Gastrocnemius medialis (tissue), 4 donors: ENCODE measurements around the gene CLSTN1.

Experiments
- CTCF ChIP-seq, 5 experiments: fragments of 450-650 bp in 3 of 5; fragments of 200-600 bp in 2 of 5; sonication (generic) in 2 of 5; IDR thresholded peaks in 4 of 5; conservative IDR thresholded peaks in 1 of 5; 1 replicate in 4 of 5; 2 replicates in 1 of 5; pipeline ENCODE4 v1.5.1; 2016 to 2019; ENCODE audit warnings: antibody characterized with exemption in 5 of 5, mild to moderate bottlenecking in 3 of 5, moderate library complexity in 3 of 5
- POLR2A ChIP-seq, 2 donors: fragments of 450-650 bp; IDR thresholded peaks; one replicate each; pipeline ENCODE4 v1.6.1; 2017; ENCODE audit warnings: antibody characterized with exemption in 2 of 2, mild to moderate bottlenecking in 2 of 2, moderate library complexity in 2 of 2

DNA sequence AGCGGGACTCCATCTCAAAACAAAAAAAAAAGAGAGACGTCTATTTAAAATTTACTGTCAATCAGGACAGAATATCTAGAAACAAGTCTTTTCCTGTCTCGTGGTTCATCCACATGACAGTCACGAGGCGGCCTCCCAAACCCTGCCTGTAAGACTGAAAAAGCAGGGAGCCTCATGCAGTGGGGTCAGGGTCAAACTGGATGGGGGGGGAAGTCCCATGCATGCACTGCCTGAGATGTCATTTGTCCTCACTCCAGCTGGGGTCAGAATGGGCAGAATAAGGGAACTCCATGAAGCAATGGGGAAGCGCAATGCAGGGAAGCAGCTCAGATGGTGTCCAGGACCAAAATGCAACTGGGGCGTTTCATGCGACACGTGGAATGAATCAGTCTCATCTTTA is 86.7 kb downstream of the CLSTN1 start:
- TF ChIP-seq CTCF (IDR thresholded peaks at IDR 0.05 in 4 of 5, conservative IDR thresholded peaks at IDR 0.05 in 1 of 5) (no peak), POLR2A (IDR thresholded peaks at IDR 0.05) (no peak)
